Measurements from ENCODE around the gene MACC1. TPM values are rescaled to one million over a fixed set of nuclear protein-coding genes. Genes with fewer than 3 reads are reported as not detected.

Gene MACC1
- total and polyA plus RNA-seq, 2 experiments from 2014 or later = 3.4 to 13.4 TPM

DNA sequence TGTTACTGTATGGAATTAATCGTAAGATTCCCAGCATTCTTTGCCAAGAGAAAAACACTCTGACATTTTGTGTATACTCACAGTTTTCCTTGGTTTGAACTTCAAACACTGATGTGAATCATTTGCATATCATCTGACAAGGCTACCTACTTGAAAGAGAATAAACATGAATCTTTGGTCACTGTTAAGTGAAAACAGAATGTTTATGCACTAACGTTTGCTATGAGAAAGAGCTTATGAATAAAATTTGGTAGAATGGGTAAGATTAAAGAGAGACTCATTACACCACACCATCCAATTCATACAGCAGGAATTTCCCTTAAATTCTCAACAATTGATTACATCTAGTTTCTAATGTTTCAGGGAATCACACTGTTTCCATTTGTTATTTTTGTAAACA is 46.6 kb downstream of the MACC1 start (continued):
- TF ChIP-seq, protein P1, sequence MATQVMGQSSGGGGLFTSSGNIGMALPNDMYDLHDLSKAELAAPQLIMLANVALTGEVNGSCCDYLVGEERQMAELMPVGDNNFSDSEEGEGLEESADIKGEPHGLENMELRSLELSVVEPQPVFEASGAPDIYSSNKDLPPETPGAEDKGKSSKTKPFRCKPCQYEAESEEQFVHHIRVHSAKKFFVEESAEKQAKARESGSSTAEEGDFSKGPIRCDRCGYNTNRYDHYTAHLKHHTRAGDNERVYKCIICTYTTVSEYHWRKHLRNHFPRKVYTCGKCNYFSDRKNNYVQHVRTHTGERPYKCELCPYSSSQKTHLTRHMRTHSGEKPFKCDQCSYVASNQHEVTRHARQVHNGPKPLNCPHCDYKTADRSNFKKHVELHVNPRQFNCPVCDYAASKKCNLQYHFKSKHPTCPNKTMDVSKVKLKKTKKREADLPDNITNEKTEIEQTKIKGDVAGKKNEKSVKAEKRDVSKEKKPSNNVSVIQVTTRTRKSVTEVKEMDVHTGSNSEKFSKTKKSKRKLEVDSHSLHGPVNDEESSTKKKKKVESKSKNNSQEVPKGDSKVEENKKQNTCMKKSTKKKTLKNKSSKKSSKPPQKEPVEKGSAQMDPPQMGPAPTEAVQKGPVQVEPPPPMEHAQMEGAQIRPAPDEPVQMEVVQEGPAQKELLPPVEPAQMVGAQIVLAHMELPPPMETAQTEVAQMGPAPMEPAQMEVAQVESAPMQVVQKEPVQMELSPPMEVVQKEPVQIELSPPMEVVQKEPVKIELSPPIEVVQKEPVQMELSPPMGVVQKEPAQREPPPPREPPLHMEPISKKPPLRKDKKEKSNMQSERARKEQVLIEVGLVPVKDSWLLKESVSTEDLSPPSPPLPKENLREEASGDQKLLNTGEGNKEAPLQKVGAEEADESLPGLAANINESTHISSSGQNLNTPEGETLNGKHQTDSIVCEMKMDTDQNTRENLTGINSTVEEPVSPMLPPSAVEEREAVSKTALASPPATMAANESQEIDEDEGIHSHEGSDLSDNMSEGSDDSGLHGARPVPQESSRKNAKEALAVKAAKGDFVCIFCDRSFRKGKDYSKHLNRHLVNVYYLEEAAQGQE (IDR thresholded peaks at IDR 0.05; ENCODE audit: unreplicated experiment) = no peak
- no peak for TF ChIP-seq CREB1 (CRISPR knock-in tag; IDR thresholded peaks at IDR 0.05; ENCODE audit: low read depth)
- no peak for TF ChIP-seq POLR2AphosphoS5 (IDR thresholded peaks at IDR 0.05; ENCODE audit: low read depth)
- TF ChIP-seq EZH2 (IDR thresholded peaks at IDR 0.05; ENCODE audit: low read depth, unreplicated experiment) = no peak
- no peak for TF ChIP-seq ZNF331 (CRISPR knock-in tag; IDR thresholded peaks at IDR 0.05; ENCODE audit: low read depth)
- TF ChIP-seq EZH2phosphoT487 (IDR thresholded peaks at IDR 0.05; ENCODE audit: unreplicated experiment) = no peak

DNA sequence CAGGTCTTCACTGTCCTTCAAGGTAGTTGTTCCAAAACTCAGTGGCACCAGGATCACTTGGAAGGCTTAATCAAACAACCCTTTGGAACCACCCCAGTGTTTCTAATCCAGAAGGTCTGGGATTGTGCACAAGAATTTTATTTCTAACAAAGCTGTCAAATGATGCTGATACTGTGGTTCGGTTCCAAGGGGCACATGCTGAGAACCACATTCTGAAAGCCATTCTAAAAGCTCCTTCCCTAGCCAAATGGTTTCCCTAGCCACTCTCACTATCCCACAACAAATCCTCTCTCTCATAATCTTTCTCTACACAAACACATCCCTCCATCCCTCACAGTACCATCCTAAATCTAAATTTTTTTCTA is 52.1 kb downstream of the MACC1 start:
- H4K20me1 ChIP-seq (replicated peaks; ENCODE audit: insufficient read depth) = no peaks in the 10 kb centered on the region
- no peak overlapping the region for H3K4me2 ChIP-seq
- H3K4me3 ChIP-seq = no peak overlapping the region
- DNase-seq (ENCODE audit: low spot score) = no peak
- H3K36me3 Mint-ChIP-seq (ENCODE audit: low read depth) = peaks cover 1% of the 10 kb centered on the region; the same call in 1 of the 3 replicates
- no peaks in the 10 kb centered on the region; the same call in 1 of the 2 replicates for H3K9me2 ChIP-seq (ENCODE audit: insufficient read depth)
- H3F3A ChIP-seq (replicated peaks; ENCODE audit: low read depth) = no peaks in the 10 kb centered on the region
- peaks cover 11% of the 10 kb centered on the region for H3K4me1 ChIP-seq (ENCODE audit: insufficient read depth)
- peaks cover 10% of the 10 kb centered on the region; the same call in 2 of the 3 replicates for H3K4me1 Mint-ChIP-seq
- H3K36me3 ChIP-seq (ENCODE audit: insufficient read depth) = no peaks in the 10 kb centered on the region
- no peak overlapping the region for H3K4me3 Mint-ChIP-seq
- no peaks in the 10 kb centered on the region for H3K27me3 ChIP-seq (ENCODE audit: insufficient read depth)
- H3K27me3 Mint-ChIP-seq (ENCODE audit: insufficient read depth, low read depth, poor library complexity) = no peaks in the 10 kb centered on the region
- H3K79me2 ChIP-seq (replicated peaks; ENCODE audit: insufficient read depth) = no peaks in the 10 kb centered on the region
- no peaks in the 10 kb centered on the region for H3K9me3 Mint-ChIP-seq
- no peak overlapping the region for H3K27ac Mint-ChIP-seq
- no peak overlapping the region for H3K27ac ChIP-seq (ENCODE audit: low read depth)
- H2AFZ ChIP-seq = no peak overlapping the region
- TF ChIP-seq JUNB (IDR thresholded peaks at IDR 0.05; ENCODE audit: unreplicated experiment) = no peak
- TF ChIP-seq, protein P2, sequence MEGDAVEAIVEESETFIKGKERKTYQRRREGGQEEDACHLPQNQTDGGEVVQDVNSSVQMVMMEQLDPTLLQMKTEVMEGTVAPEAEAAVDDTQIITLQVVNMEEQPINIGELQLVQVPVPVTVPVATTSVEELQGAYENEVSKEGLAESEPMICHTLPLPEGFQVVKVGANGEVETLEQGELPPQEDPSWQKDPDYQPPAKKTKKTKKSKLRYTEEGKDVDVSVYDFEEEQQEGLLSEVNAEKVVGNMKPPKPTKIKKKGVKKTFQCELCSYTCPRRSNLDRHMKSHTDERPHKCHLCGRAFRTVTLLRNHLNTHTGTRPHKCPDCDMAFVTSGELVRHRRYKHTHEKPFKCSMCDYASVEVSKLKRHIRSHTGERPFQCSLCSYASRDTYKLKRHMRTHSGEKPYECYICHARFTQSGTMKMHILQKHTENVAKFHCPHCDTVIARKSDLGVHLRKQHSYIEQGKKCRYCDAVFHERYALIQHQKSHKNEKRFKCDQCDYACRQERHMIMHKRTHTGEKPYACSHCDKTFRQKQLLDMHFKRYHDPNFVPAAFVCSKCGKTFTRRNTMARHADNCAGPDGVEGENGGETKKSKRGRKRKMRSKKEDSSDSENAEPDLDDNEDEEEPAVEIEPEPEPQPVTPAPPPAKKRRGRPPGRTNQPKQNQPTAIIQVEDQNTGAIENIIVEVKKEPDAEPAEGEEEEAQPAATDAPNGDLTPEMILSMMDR (conservative IDR thresholded peaks at IDR 0.05; ENCODE audit: low read depth in 2 of 2) = no peak
- TF ChIP-seq, protein P1 (IDR thresholded peaks at IDR 0.05; ENCODE audit: unreplicated experiment) = no peak
- no peak for TF ChIP-seq ZNF331 (CRISPR knock-in tag; IDR thresholded peaks at IDR 0.05; ENCODE audit: low read depth)
- TF ChIP-seq, protein P3, sequence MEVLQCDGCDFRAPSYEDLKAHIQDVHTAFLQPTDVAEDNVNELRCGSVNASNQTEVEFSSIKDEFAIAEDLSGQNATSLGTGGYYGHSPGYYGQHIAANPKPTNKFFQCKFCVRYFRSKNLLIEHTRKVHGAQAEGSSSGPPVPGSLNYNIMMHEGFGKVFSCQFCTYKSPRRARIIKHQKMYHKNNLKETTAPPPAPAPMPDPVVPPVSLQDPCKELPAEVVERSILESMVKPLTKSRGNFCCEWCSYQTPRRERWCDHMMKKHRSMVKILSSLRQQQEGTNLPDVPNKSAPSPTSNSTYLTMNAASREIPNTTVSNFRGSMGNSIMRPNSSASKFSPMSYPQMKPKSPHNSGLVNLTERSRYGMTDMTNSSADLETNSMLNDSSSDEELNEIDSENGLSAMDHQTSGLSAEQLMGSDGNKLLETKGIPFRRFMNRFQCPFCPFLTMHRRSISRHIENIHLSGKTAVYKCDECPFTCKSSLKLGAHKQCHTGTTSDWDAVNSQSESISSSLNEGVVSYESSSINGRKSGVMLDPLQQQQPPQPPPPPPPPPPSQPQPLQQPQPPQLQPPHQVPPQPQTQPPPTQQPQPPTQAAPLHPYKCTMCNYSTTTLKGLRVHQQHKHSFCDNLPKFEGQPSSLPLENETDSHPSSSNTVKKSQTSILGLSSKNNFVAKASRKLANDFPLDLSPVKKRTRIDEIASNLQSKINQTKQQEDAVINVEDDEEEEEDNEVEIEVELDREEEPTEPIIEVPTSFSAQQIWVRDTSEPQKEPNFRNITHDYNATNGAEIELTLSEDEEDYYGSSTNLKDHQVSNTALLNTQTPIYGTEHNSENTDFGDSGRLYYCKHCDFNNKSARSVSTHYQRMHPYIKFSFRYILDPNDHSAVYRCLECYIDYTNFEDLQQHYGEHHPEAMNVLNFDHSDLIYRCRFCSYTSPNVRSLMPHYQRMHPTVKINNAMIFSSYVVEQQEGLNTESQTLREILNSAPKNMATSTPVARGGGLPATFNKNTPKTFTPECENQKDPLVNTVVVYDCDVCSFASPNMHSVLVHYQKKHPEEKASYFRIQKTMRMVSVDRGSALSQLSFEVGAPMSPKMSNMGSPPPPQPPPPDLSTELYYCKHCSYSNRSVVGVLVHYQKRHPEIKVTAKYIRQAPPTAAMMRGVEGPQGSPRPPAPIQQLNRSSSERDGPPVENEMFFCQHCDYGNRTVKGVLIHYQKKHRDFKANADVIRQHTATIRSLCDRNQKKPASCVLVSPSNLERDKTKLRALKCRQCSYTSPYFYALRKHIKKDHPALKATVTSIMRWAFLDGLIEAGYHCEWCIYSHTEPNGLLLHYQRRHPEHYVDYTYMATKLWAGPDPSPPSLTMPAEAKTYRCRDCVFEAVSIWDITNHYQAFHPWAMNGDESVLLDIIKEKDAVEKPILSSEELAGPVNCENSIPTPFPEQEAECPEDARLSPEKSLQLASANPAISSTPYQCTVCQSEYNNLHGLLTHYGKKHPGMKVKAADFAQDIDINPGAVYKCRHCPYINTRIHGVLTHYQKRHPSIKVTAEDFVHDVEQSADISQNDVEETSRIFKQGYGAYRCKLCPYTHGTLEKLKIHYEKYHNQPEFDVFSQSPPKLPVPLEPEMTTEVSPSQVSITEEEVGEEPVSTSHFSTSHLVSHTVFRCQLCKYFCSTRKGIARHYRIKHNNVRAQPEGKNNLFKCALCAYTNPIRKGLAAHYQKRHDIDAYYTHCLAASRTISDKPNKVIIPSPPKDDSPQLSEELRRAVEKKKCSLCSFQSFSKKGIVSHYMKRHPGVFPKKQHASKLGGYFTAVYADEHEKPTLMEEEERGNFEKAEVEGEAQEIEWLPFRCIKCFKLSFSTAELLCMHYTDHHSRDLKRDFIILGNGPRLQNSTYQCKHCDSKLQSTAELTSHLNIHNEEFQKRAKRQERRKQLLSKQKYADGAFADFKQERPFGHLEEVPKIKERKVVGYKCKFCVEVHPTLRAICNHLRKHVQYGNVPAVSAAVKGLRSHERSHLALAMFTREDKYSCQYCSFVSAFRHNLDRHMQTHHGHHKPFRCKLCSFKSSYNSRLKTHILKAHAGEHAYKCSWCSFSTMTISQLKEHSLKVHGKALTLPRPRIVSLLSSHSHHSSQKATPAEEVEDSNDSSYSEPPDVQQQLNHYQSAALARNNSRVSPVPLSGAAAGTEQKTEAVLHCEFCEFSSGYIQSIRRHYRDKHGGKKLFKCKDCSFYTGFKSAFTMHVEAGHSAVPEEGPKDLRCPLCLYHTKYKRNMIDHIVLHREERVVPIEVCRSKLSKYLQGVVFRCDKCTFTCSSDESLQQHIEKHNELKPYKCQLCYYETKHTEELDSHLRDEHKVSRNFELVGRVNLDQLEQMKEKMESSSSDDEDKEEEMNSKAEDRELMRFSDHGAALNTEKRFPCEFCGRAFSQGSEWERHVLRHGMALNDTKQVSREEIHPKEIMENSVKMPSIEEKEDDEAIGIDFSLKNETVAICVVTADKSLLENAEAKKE (CRISPR knock-in tag; IDR thresholded peaks at IDR 0.05) = no peak
- no peak for TF ChIP-seq EZH2 (IDR thresholded peaks at IDR 0.05; ENCODE audit: low read depth, unreplicated experiment)
- no peak for TF ChIP-seq CREB1 (CRISPR knock-in tag; IDR thresholded peaks at IDR 0.05; ENCODE audit: low read depth)
- ATAC-seq = no peak

Data from GM23338 (cell line).